H9 (cell line): ENCODE measurements around the gene CYB5R3. TPM values are rescaled to one million over a fixed set of nuclear protein-coding genes. Genes with fewer than 3 reads are reported as not detected.

ENCODE experiments used
- DNase-seq: peaks from one replicate; pipeline ENCODE4 v3.0.0-alpha.2; 2017
- H2AFZ ChIP-seq: one replicate; pipeline ENCODE4 v1.6.1; 2013; ENCODE audit warnings: mild to moderate bottlenecking, low read length, control low read depth, moderate library complexity
- H2AK5ac ChIP-seq: 2 replicates; pipeline ENCODE4 v1.6.1; 2013; ENCODE audit warnings: low read length, control low read depth, mixed read lengths; ENCODE audit not compliant: insufficient read length
- H2BK120ac ChIP-seq: one replicate; pipeline ENCODE4 v1.6.1; 2013; ENCODE audit warnings: low read depth, mild to moderate bottlenecking, low read length, control low read depth, inconsistent platforms; ENCODE audit not compliant: poor library complexity, severe bottlenecking
- H2BK12ac ChIP-seq: 2 replicates; pipeline ENCODE4 v1.6.1; 2013; ENCODE audit warnings: low read length, control low read depth, mixed read lengths, low read depth; ENCODE audit not compliant: insufficient read length
- H2BK15ac ChIP-seq: 2 replicates; pipeline ENCODE4 v1.6.1; 2013; ENCODE audit warnings: low read depth, low read length, control low read depth
- H2BK20ac ChIP-seq: one replicate; pipeline ENCODE4 v1.6.1; 2013; ENCODE audit warnings: low read depth, mild to moderate bottlenecking, low read length, control low read depth, inconsistent platforms; ENCODE audit not compliant: poor library complexity, severe bottlenecking
- H2BK5ac ChIP-seq: 2 replicates; pipeline ENCODE4 v1.6.1; 2013; ENCODE audit warnings: low read length, control low read depth, mixed read lengths; ENCODE audit not compliant: insufficient read length
- H3K14ac ChIP-seq: 2 replicates; pipeline ENCODE4 v1.6.1; 2013; ENCODE audit warnings: low read length, control low read depth; ENCODE audit not compliant: insufficient read depth
- H3K18ac ChIP-seq: 2 replicates; pipeline ENCODE4 v1.6.1; 2013; ENCODE audit warnings: low read depth, mild to moderate bottlenecking, mixed read lengths, low read length, control low read depth; ENCODE audit not compliant: insufficient read length
- H3K23ac ChIP-seq: 2 replicates; pipeline ENCODE4 v1.6.1; 2013; ENCODE audit warnings: low read length, control low read depth, mixed read lengths, low read depth; ENCODE audit not compliant: insufficient read length
- H3K23me2 ChIP-seq: 2 replicates; pipeline ENCODE4 v1.6.1; 2013; ENCODE audit warnings: low read depth, mild to moderate bottlenecking, mixed read lengths, low read length, control low read depth; ENCODE audit not compliant: insufficient read length, poor library complexity, severe bottlenecking
- H3K27ac ChIP-seq: 2 replicates; pipeline ENCODE4 v1.5.1; 2013; ENCODE audit warnings: low read length, control low read depth, mixed read lengths, low read depth; ENCODE audit not compliant: insufficient read length
- H3K27me3 ChIP-seq: 2 replicates; pipeline ENCODE4 v1.6.1; 2013; ENCODE audit warnings: low read length, control low read depth, inconsistent platforms; ENCODE audit not compliant: insufficient read depth
- H3K4ac ChIP-seq: 2 replicates; pipeline ENCODE4 v1.6.1; 2013; ENCODE audit warnings: low read depth, mild to moderate bottlenecking, control low read depth, inconsistent platforms, low read length, moderate library complexity
- H3K4me1 ChIP-seq: 2 replicates; pipeline ENCODE4 v1.6.1; 2013; ENCODE audit warnings: low read length, control low read depth, inconsistent platforms; ENCODE audit not compliant: insufficient read depth
- H3K4me2 ChIP-seq: 2 replicates; pipeline ENCODE4 v1.6.1; 2013; ENCODE audit warnings: low read length, control low read depth, mixed read lengths; ENCODE audit not compliant: insufficient read length, insufficient read depth
- H3K56ac ChIP-seq: 2 replicates; pipeline ENCODE4 v1.6.1; 2013; ENCODE audit warnings: low read depth, mild to moderate bottlenecking, mixed read lengths, low read length, control low read depth; ENCODE audit not compliant: insufficient read length
- H3K79me1 ChIP-seq: 2 replicates; pipeline ENCODE4 v1.6.1; 2013; ENCODE audit warnings: low read depth, mild to moderate bottlenecking, moderate library complexity, low read length, control low read depth, inconsistent platforms; ENCODE audit not compliant: insufficient read depth, poor library complexity, severe bottlenecking
- H3K79me2 ChIP-seq: 2 replicates; pipeline ENCODE4 v1.6.1; 2013; ENCODE audit warnings: low read length, control low read depth, inconsistent platforms; ENCODE audit not compliant: insufficient read depth
- H3K9ac ChIP-seq: 2 replicates; pipeline ENCODE4 v1.6.1; 2013; ENCODE audit warnings: low read length, control low read depth, mixed read lengths; ENCODE audit not compliant: insufficient read length; ENCODE audit errors: extremely low read depth
- H3K9me3 ChIP-seq: one replicate; pipeline ENCODE4 v1.6.1; 2013; ENCODE audit warnings: low read depth, low read length, inconsistent platforms; ENCODE audit not compliant: control insufficient read depth
- H3T11ph ChIP-seq: one replicate; pipeline ENCODE4 v1.6.1; 2013; ENCODE audit warnings: mild to moderate bottlenecking, low read length, control low read depth, inconsistent platforms
- H4K20me1 ChIP-seq: one replicate; pipeline ENCODE4 v1.6.1; 2013; ENCODE audit not compliant: control insufficient read depth, insufficient read length, insufficient read depth
- H4K5ac ChIP-seq: 2 replicates; pipeline ENCODE4 v1.6.1; 2013; ENCODE audit warnings: low read depth, mild to moderate bottlenecking, mixed read lengths, low read length, control low read depth; ENCODE audit not compliant: insufficient read length
- H4K8ac ChIP-seq: replicated peaks from 2 replicates; pipeline ENCODE4 v1.6.1; 2013; ENCODE audit warnings: low read length, control low read depth, mixed read lengths, low read depth; ENCODE audit not compliant: insufficient read length
- H4K91ac ChIP-seq: 2 replicates; pipeline ENCODE4 v1.6.1; 2013; ENCODE audit warnings: low read depth, mild to moderate bottlenecking, moderate library complexity, mixed read lengths, low read length, control low read depth; ENCODE audit not compliant: insufficient read length
- H3K27ac Mint-ChIP-seq, 3 experiments: 2 replicates in 2 of 3; 3 replicates in 1 of 3; pipeline ENCODE4 v1.8.0; 2020 to 2021; ENCODE audit warnings: mixed read lengths in 3 of 3, mild to moderate bottlenecking in 1 of 3, moderate library complexity in 1 of 3
- H3K27me3 Mint-ChIP-seq: 2 replicates; pipeline ENCODE4 v1.8.0; 2021; ENCODE audit warnings: low read depth, mild to moderate bottlenecking, moderate library complexity, mixed read lengths
- H3K36me3 Mint-ChIP-seq, 3 experiments: 2 replicates in 2 of 3; 3 replicates in 1 of 3; pipeline ENCODE4 v1.8.0; 2020 to 2021; ENCODE audit warnings: low read depth in 3 of 3, mixed read lengths in 3 of 3; ENCODE audit not compliant: insufficient read depth in 1 of 3
- H3K4me1 Mint-ChIP-seq, 2 experiments: 2 replicates each; pipeline ENCODE4 v1.8.0; 2020; ENCODE audit warnings: mixed read lengths in 2 of 2
- H3K4me3 Mint-ChIP-seq, 2 experiments: 2 replicates in 1 of 2; 3 replicates in 1 of 2; pipeline ENCODE4 v1.8.0; 2020 to 2021; ENCODE audit warnings: mild to moderate bottlenecking in 2 of 2, mixed read lengths in 2 of 2, moderate library complexity in 1 of 2
- H3K9me3 Mint-ChIP-seq, 2 experiments: 2 replicates in 1 of 2; 3 replicates in 1 of 2; pipeline ENCODE4 v1.8.0; 2020; ENCODE audit warnings: mild to moderate bottlenecking in 2 of 2, mixed read lengths in 2 of 2, moderate library complexity in 1 of 2
- CTCF ChIP-seq: fragments of 200-600 bp; sonication (generic); conservative IDR thresholded peaks from 3 replicates; pipeline ENCODE4 v1.8.0; 2021; ENCODE audit warnings: antibody characterized with exemption, mild to moderate bottlenecking
- WGBS: extraction: QIAGEN DNeasy Blood & Tissue Kit; methylation state at CpG from one replicate; pipeline ENCODE4 v1.1.7; 2013; ENCODE audit warnings: missing lambda C conversion rate, low lambda C conversion rate, mixed read lengths; ENCODE audit not compliant: insufficient read length; ENCODE audit errors: extremely low coverage; 5-methylcytosine and 5-hydroxymethylcytosine counted together
- total RNA-seq: library from RNA; stranded (reverse); gene quantifications from 2 replicates; pipeline ENCODE4 v1.2.1, GENCODE V29; 2021

CYB5R3 gene
- total RNA-seq, 1 experiment from 2014 or later = 97.4 TPM

- DNase-seq = peak; percentile 31
These were observed 4.5 kb downstream of the CYB5R3 start for GRCh38 chr22:42644422-42645340.

More at GRCh38 chr22:42644422-42645340, 4.5 kb downstream of the CYB5R3 start:
- Mint-ChIP-seq H3K9me3 (no peaks in the 10 kb centered on the region; a peak in 1 of 5 replicates), H3K27ac (peak overlapping the region; percentile 8 to 96 (median 89); a peak in 5 of 7 replicates), H3K4me3 (peak overlapping the region in 1 of 2 experiments; percentile 46; a peak in 2 of 5 replicates), H3K36me3 (no peaks in the 10 kb centered on the region), H3K27me3 (no peaks in the 10 kb centered on the region; the same call in 1 of the 2 replicates), H3K4me1 (peaks cover 37 to 59% of the 10 kb centered on the region in 2 experiments)
- H3K4me1 ChIP-seq = peaks cover 7% of the 10 kb centered on the region; the same call in 1 of the 2 replicates
- no peak overlapping the region; the same call in 1 of the 2 replicates for H3K14ac ChIP-seq
- no peak overlapping the region for H2AK5ac ChIP-seq
- no peak overlapping the region for H4K5ac ChIP-seq
- H2AFZ ChIP-seq = no peak overlapping the region
- no peak overlapping the region for H4K8ac ChIP-seq
- no peaks in the 10 kb centered on the region for H3K27me3 ChIP-seq
- H3K4me2 ChIP-seq = no peak overlapping the region
- no peak overlapping the region for H3K9ac ChIP-seq
- no peak overlapping the region for H2BK5ac ChIP-seq
- H4K20me1 ChIP-seq = no peaks in the 10 kb centered on the region
- no peak overlapping the region for H3K23ac ChIP-seq
- H4K91ac ChIP-seq = no peak overlapping the region
- H3K4ac ChIP-seq = no peak overlapping the region
- no peak overlapping the region for H3K18ac ChIP-seq
- TF ChIP-seq CTCF = no peak
- no peaks in the 10 kb centered on the region; the same call in 1 of the 2 replicates for H3K79me2 ChIP-seq
- H3K56ac ChIP-seq = no peak overlapping the region
- H3K23me2 ChIP-seq = peaks cover 10% of the 10 kb centered on the region
- WGBS = no CpG with 5 or more reads among the region's 22 CpGs
- no peaks in the 10 kb centered on the region for H3K9me3 ChIP-seq
- peaks cover 7% of the 10 kb centered on the region for H3K79me1 ChIP-seq
- no peak overlapping the region for H2BK120ac ChIP-seq
- H2BK20ac ChIP-seq = no peak overlapping the region
- no peak overlapping the region for H3T11ph ChIP-seq
- H3K27ac ChIP-seq = no peak overlapping the region
- no peak overlapping the region for H2BK15ac ChIP-seq
- H2BK12ac ChIP-seq = no peak overlapping the region
